Panc1 (cell line): ENCODE data around the gene CD101.

Experiments
- POLR2AphosphoS5 ChIP-seq: IDR thresholded peaks from 2 replicates; pipeline ENCODE4 v1.6.1; 2012; ENCODE audit warnings: mild to moderate bottlenecking, low read depth, low read length, moderate library complexity
- REST ChIP-seq, 2 experiments: IDR thresholded peaks; 2 replicates each; pipeline ENCODE4 v1.6.1; 2011 to 2012; ENCODE audit warnings: low read depth in 2 of 2, control low read depth in 1 of 2, low read length in 1 of 2, mild to moderate bottlenecking in 1 of 2, moderate library complexity in 1 of 2; ENCODE audit not compliant: insufficient read depth in 1 of 2
- SIN3A ChIP-seq: IDR thresholded peaks from 2 replicates; pipeline ENCODE4 v1.6.1; 2012; ENCODE audit warnings: low read depth, mild to moderate bottlenecking, low read length, moderate library complexity, borderline replicate concordance; ENCODE audit not compliant: insufficient read depth
- TCF7L2 ChIP-seq: IDR thresholded peaks from 2 replicates; pipeline ENCODE4 v1.6.1; 2011; ENCODE audit warnings: mild to moderate bottlenecking, low read depth, low read length, inconsistent platforms
- TF ChIP-seq, protein P1 (sequence below): fragments of 450-650 bp; IDR thresholded peaks from 2 replicates; pipeline ENCODE4 v1.5.1; 2017; ENCODE audit warnings: mild to moderate bottlenecking

GRCh38 chr1:117022114-117022513 is 20.6 kb downstream of the CD101 start:
- TF ChIP-seq, protein P1, sequence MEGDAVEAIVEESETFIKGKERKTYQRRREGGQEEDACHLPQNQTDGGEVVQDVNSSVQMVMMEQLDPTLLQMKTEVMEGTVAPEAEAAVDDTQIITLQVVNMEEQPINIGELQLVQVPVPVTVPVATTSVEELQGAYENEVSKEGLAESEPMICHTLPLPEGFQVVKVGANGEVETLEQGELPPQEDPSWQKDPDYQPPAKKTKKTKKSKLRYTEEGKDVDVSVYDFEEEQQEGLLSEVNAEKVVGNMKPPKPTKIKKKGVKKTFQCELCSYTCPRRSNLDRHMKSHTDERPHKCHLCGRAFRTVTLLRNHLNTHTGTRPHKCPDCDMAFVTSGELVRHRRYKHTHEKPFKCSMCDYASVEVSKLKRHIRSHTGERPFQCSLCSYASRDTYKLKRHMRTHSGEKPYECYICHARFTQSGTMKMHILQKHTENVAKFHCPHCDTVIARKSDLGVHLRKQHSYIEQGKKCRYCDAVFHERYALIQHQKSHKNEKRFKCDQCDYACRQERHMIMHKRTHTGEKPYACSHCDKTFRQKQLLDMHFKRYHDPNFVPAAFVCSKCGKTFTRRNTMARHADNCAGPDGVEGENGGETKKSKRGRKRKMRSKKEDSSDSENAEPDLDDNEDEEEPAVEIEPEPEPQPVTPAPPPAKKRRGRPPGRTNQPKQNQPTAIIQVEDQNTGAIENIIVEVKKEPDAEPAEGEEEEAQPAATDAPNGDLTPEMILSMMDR, result no peak
- TF ChIP-seq POLR2AphosphoS5 (no peak), TCF7L2 (no peak), SIN3A (no peak), REST (IDR thresholded peaks at IDR 0.05; ENCODE audit: insufficient read depth in 1 of 2, low read depth in 2 of 2, low read length in 1 of 2) (no peak)
